Measurements from ENCODE around the gene ST8SIA5.
A peak's percentile ranks its signal among the peaks of the same experiment; 100 is the strongest.

DNA sequence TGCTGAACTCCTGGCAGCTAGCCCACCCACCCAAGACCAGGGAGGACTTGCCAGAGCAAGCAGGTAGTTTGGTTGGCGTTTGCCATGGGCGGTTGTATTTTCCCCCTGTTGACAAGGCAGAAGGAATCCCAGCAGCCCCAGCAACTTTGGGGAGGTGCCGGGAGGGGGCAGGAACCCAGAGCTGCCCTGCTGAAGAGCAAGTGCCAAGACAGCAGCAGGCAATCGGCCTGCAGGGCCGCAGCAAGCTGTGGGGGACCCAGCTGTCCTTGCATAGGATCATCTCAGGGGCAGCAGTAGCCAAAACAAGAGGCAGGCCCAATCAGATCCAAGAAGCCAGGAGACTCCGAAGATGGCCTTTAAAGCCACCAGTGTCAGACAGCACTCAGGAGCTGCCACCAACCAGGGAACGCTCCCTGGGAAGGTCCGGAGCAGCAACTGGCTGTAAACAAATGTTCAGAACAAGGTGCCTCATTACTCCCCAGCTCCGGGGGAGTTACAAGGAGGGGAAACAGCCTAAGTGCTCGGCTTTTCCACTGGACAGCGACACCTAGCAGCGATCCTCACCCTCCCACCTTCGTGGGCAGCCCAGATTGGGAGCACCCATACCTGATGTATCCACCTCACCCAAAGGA lies 2.1 kb downstream of the ST8SIA5 start:
- TF ChIP-seq, protein P1, sequence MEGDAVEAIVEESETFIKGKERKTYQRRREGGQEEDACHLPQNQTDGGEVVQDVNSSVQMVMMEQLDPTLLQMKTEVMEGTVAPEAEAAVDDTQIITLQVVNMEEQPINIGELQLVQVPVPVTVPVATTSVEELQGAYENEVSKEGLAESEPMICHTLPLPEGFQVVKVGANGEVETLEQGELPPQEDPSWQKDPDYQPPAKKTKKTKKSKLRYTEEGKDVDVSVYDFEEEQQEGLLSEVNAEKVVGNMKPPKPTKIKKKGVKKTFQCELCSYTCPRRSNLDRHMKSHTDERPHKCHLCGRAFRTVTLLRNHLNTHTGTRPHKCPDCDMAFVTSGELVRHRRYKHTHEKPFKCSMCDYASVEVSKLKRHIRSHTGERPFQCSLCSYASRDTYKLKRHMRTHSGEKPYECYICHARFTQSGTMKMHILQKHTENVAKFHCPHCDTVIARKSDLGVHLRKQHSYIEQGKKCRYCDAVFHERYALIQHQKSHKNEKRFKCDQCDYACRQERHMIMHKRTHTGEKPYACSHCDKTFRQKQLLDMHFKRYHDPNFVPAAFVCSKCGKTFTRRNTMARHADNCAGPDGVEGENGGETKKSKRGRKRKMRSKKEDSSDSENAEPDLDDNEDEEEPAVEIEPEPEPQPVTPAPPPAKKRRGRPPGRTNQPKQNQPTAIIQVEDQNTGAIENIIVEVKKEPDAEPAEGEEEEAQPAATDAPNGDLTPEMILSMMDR (IDR thresholded peaks at IDR 0.05; ENCODE audit: insufficient read depth, low read length), result no peak
- TF ChIP-seq SPI1 (IDR thresholded peaks at IDR 0.05; ENCODE audit: borderline replicate concordance, low read depth) (no peak), POLR2AphosphoS5 (IDR thresholded peaks at IDR 0.05; ENCODE audit: low read depth) (no peak), GABPA (IDR thresholded peaks at IDR 0.05; ENCODE audit: low read depth) (no peak)
- TF ChIP-seq, protein P2, sequence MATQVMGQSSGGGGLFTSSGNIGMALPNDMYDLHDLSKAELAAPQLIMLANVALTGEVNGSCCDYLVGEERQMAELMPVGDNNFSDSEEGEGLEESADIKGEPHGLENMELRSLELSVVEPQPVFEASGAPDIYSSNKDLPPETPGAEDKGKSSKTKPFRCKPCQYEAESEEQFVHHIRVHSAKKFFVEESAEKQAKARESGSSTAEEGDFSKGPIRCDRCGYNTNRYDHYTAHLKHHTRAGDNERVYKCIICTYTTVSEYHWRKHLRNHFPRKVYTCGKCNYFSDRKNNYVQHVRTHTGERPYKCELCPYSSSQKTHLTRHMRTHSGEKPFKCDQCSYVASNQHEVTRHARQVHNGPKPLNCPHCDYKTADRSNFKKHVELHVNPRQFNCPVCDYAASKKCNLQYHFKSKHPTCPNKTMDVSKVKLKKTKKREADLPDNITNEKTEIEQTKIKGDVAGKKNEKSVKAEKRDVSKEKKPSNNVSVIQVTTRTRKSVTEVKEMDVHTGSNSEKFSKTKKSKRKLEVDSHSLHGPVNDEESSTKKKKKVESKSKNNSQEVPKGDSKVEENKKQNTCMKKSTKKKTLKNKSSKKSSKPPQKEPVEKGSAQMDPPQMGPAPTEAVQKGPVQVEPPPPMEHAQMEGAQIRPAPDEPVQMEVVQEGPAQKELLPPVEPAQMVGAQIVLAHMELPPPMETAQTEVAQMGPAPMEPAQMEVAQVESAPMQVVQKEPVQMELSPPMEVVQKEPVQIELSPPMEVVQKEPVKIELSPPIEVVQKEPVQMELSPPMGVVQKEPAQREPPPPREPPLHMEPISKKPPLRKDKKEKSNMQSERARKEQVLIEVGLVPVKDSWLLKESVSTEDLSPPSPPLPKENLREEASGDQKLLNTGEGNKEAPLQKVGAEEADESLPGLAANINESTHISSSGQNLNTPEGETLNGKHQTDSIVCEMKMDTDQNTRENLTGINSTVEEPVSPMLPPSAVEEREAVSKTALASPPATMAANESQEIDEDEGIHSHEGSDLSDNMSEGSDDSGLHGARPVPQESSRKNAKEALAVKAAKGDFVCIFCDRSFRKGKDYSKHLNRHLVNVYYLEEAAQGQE (IDR thresholded peaks at IDR 0.05; ENCODE audit: insufficient replicate concordance, low read depth), result peak; percentile 43

Measured in HL-60 (cell line).